Adrenal gland (tissue), 12 donors: ENCODE results near the gene EFNA5. TPM values are rescaled to one million over a fixed set of nuclear protein-coding genes. Genes with fewer than 3 reads are reported as not detected.

Experiments used
- DNase-seq, 7 donors: peaks; one replicate each; pipeline ENCODE4 v3.0.0-alpha.2; 2019 to 2020
- H3K27ac ChIP-seq, 5 donors: fragments of 200-600 bp; sonication (generic) in 4 of 5; 1 replicate in 3 of 5; 2 replicates in 2 of 5; pipeline versions ENCODE4 v1.5.1 to v1.8.0; 2016 to 2020; ENCODE audit warnings: mild to moderate bottlenecking in 1 of 5
- H3K27me3 ChIP-seq: fragments of 200-600 bp; 2 replicates; pipeline ENCODE4 v1.8.0; 2021
- H3K36me3 ChIP-seq, 2 donors: fragments of 200-600 bp; replicated peaks in 1 of 2; 1 replicate in 1 of 2; 2 replicates in 1 of 2; pipeline versions ENCODE4 v1.5.1 to v1.8.0; 2018 to 2022
- H3K4me1 ChIP-seq, 2 donors: fragments of 200-600 bp; replicated peaks in 1 of 2; 1 replicate in 1 of 2; 2 replicates in 1 of 2; pipeline versions ENCODE4 v1.5.1 to v1.8.0; 2018 to 2021
- H3K4me3 ChIP-seq, 4 donors: fragments of 200-600 bp; sonication (generic) in 3 of 4; one replicate each; pipeline ENCODE4 v1.5.1; 2016 to 2018
- H3K9me3 ChIP-seq, 3 donors: fragments of 200-600 bp; sonication (generic) in 1 of 3; replicated peaks in 1 of 3; 1 replicate in 2 of 3; 2 replicates in 1 of 3; pipeline versions ENCODE4 v1.5.1 to v1.8.0; 2016 to 2021
- CTCF ChIP-seq, 6 experiments: fragments of 450-650 bp in 4 of 6; fragments of 200-600 bp in 2 of 6; sonication (generic) in 1 of 6; IDR thresholded peaks; 1 replicate in 5 of 6; 2 replicates in 1 of 6; pipeline versions ENCODE4 v1.5.1 to v1.8.0; 2016 to 2021; ENCODE audit warnings: antibody characterized with exemption in 6 of 6, mild to moderate bottlenecking in 2 of 6, moderate library complexity in 1 of 6
- POLR2A ChIP-seq, 2 donors: fragments of 450-650 bp; IDR thresholded peaks; one replicate each; pipeline ENCODE4 v1.6.1; 2017; ENCODE audit warnings: antibody characterized with exemption in 2 of 2, mild to moderate bottlenecking in 2 of 2, moderate library complexity in 1 of 2
- WGBS, 4 donors: extraction: QIAGEN DNeasy Blood & Tissue Kit in 2 of 4; methylation state at CpG; one replicate each; pipeline versions ENCODE4 v1.1.5 to v1.1.7; 2013 to 2017; 5-methylcytosine and 5-hydroxymethylcytosine counted together
- intact Hi-C, 2 donors: fragments of 100-400 bp; cut with DNase I; formaldehyde crosslinking; loops; one replicate each; pipeline versions ENCODE4 v1.14.1 to v1.15.0; 2022 to 2023
- polyA plus RNA-seq, 3 donors: library from polyadenylated mRNA; stranded (reverse); fragments of 200-250 nt in 2 of 3; fragments of 350-450 nt in 1 of 3; fragmentation: Illumina TruSeq in 1 of 3; extraction: RNeasy Lipid Tissue Mini Kit (QIAGEN cat#74804) in 1 of 3; gene quantifications; one replicate each; pipeline ENCODE4 v1.2.3, GENCODE V29; 2013 to 2014
- total RNA-seq, 9 donors: library from RNA; depleted of rRNA in 4 of 9; stranded (reverse); fragments of >200 nt in 4 of 9; fragments of 120-200 nt in 1 of 9; fragmentation: NEBNext Ultra II Directional in 1 of 9; extraction: Animal tissue kit (Norgen Biotek cat#: 25700) in 1 of 9; gene quantifications; one replicate each; pipeline versions ENCODE4 v1.1.0 to v1.2.4, GENCODE V29; 2013 to 2023
- donor health status: healthy with polysubstance abuse.
- donor health status: Bipolar disorder and iron deficiency.
- donor health status: DM: yes; HTN: yes; CAD: no.
- donor health status: DM: no; HTN: no; CAD: no.
- donor health status: DM: no; HTN: no; CAD: no.
- donor health status: DM: yes; HTN: yes; CAD: no.

The EFNA5 gene
- total and polyA plus RNA-seq, 12 donors, result 0.06 to 11.8 (median 1.6) TPM

GRCh38 chr5:107414802-107415201, 255.9 kb downstream of the EFNA5 start:
- intact Hi-C loops, result no loop called here
- H3K4me1 ChIP-seq, result no peaks in the 10 kb centered on the region
- DNase-seq, result no peak
- WGBS, 4 donors, result 81 to 92% (median 87%) methylated on average over 2 of the region's 2 CpGs
- H3K27ac ChIP-seq, result no peak overlapping the region
- H3K27me3 ChIP-seq, result no peaks in the 10 kb centered on the region
- TF ChIP-seq CTCF (IDR thresholded peaks at IDR 0.05) (no peak), POLR2A (IDR thresholded peaks at IDR 0.05) (no peak)
- H3K4me3 ChIP-seq, result no peak overlapping the region
- H3K9me3 ChIP-seq, result no peaks in the 10 kb centered on the region
- H3K36me3 ChIP-seq, result no peaks in the 10 kb centered on the region

- intact Hi-C loops, result no loop called here
- TF ChIP-seq CTCF (IDR thresholded peaks at IDR 0.05) (no peak), POLR2A (IDR thresholded peaks at IDR 0.05) (no peak)
- Histone ChIP-seq H3K27me3 (no peaks in the 10 kb centered on the region), H3K4me3 (no peak overlapping the region), H3K4me1 (no peaks in the 10 kb centered on the region), H3K27ac (no peak overlapping the region), H3K36me3 (no peaks in the 10 kb centered on the region), H3K9me3 (no peaks in the 10 kb centered on the region)
- WGBS, 4 donors, result 89 to 93% (median 89%) methylated on average over 1 of the region's 1 CpG
- DNase-seq, result no peak
These were observed 257.0 kb downstream of the EFNA5 start for GRCh38 chr5:107413754-107414153.

GRCh38 chr5:107408564-107408963, 262.2 kb downstream of the EFNA5 start:
- Histone ChIP-seq H3K4me1 (no peaks in the 10 kb centered on the region), H3K4me3 (no peak overlapping the region), H3K9me3 (no peaks in the 10 kb centered on the region), H3K27me3 (no peaks in the 10 kb centered on the region), H3K36me3 (no peaks in the 10 kb centered on the region), H3K27ac (no peak overlapping the region)
- DNase-seq, result no peak
- no peak for TF ChIP-seq CTCF (IDR thresholded peaks at IDR 0.05)
- TF ChIP-seq POLR2A (IDR thresholded peaks at IDR 0.05), result no peak
- 80 to 87% (median 83%) methylated on average over 2 of the region's 2 CpGs for WGBS, 4 donors
- intact Hi-C loops, result no loop called here

- no peak overlapping the region for H3K27ac ChIP-seq
- WGBS, 4 donors, result 63 to 84% (median 80%) methylated on average over 3 of the region's 3 CpGs
- intact Hi-C loops, result no loop called here
These were observed 262.9 kb downstream of the EFNA5 start for GRCh38 chr5:107407713-107408298.

More at GRCh38 chr5:107407713-107408298, 262.9 kb downstream of the EFNA5 start:
- Histone ChIP-seq H3K27me3 (no peaks in the 10 kb centered on the region), H3K9me3 (no peaks in the 10 kb centered on the region), H3K4me3 (no peak overlapping the region), H3K4me1 (no peaks in the 10 kb centered on the region), H3K36me3 (no peaks in the 10 kb centered on the region)
- no peak for DNase-seq
- TF ChIP-seq POLR2A (IDR thresholded peaks at IDR 0.05), result no peak
